NCI-H774 (cell line): ENCODE measurements around the gene PLXNA2.

ENCODE experiments used
- DNase-seq: peaks from one replicate; lab custom pipeline; 2025; lab: John Stamatoyannopoulos, UW

The PLXNA2 gene

DNA sequence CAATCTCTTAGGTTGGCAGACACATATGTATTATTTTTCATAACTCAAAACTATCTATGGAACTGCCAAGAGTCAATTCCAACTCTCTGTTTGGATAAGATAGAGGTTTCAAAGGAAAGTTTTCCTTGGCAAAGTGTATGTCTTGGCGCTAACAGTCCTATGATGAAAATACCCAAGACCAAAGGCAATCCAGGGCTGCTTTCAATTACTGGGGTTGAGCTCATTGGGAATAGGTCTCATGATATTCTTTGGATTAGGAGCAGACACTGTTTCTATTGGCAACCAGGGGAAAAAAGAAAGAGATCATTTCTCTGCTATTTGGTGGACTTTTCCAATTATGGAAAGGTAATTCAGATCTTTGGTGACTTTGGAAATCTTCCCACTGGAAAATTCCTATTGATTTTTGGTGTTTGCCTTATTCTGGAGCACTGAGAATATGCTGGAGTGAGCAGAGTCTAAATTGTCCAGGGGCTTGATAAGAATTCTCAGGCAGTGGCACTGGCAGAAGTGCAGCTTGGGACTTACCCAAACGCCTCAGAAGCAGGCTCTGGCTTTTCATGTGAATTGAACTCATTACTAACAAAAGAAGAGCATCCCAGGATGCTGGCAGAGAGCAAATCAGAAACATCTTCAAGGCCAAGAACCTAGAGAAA is 20.4 kb upstream of the PLXNA2 start:
- no peak for DNase-seq

DNA sequence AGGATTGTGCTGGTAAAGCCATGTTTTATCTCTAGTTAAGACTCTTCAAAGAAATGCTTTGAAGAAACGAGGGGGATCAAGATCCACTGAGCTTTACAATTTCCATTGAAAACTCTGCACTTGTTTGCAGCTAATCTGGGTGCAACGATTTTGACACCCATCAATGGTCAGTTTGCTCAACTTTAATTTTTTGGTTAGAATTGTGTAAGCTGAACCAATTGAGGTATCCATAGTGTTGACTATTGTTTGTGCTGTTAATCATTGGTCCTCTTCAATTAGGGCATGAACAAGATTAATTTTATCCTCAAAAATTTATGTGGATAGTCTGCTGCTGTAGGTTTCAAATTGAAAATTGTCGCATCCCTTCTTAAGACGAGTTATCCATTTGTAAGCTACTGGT is 17.7 kb upstream of the PLXNA2 start:
- no peak for DNase-seq

DNA sequence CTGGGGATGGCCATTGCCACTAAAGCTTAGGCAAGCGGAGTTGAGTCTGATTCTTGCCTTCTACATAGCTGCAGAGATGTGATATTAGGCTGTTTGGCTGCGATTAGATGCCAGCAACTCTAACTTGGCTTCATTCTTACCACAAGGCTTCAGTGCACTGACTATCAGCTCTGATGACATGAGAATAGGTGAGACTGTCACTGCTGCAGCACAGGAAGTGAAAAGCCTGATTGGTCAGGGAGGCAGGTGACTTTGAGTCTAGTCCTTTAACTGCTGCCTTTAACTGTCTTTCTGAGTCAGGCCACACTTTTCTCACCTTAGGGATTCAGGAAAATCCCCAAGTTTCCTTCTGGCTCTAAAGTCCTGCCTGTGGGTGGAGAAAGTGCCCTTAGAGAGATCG is 14.1 kb upstream of the PLXNA2 start:
- DNase-seq: no peak

DNA sequence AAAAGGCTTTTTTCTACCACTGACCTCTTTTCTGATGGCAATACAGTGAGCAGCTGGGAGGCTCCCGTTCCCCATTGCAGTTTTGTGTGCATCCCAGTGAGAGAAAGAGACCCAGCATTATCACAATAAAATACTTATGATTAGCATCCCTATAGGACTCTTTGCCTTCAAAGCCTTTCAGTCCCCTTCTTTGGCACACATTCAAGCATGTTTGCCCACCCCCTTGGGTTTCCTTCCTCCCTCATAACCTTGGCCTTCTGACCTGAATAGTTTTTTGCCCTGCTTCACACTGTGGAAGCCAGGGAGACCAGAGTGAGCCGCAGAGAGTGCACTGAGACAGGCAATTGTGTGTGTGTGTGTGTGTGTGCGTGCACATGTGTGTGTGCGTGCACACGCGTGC is 13.2 kb upstream of the PLXNA2 start:
- no peak for DNase-seq

DNA sequence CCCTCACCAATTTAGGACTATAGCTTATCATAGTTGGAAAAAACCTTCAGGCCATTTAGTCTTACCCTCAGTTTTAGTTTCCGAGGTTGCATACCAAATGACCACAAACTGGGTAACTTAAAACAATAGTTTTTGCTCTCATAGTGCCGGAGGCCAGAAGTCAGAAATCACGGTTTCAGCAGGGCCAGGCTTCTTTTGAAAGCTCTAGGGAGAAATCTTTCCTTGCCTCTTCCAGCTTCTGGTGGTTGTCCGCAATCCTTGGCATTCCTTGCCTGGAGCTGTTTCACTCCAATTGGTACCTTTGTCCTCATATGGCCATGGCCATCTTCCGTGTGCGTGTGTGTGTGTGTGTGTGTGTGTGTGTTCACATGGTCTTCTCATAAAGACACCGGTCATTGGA is 12.4 kb upstream of the PLXNA2 start:
- DNase-seq: no peak

DNA sequence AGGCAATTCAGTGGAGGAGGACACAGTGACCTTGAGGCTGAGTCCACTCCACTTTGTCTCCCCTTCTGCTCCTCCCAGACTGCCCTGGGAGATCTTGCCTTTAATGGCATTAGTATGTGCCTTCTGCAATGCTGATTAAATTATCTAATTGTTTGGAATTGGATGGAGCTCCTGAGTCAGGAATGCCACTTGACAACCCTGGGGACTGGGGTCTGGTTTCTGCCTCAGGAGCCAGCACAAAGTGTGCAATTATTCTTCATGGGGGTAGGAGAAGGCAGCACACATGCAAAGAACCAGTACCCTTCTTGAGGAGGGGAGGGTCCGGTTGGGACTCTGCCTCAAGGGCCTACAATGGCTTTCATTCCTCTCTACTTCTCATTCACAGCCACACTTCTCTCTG is 11.9 kb upstream of the PLXNA2 start:
- no peak for DNase-seq

DNA sequence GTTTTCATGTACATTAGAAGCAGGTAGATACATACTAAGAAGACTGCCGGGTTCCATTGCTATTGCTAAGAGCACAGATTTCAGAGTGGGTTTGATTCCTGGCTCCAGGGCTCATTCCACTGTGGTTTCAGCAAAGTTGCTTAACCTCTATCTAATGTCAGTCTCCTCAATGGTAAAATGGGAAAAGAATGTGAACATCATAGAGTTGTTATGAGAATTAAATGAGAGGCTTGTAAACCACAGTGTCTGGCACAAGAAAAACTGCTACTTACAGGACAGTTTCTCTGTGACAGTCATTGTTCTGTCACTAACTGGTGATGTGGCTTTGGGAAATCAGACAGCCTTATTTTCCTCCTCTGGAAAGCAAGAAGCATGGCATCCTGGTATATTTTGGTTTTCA is 10.7 kb upstream of the PLXNA2 start:
- no peak for DNase-seq

DNA sequence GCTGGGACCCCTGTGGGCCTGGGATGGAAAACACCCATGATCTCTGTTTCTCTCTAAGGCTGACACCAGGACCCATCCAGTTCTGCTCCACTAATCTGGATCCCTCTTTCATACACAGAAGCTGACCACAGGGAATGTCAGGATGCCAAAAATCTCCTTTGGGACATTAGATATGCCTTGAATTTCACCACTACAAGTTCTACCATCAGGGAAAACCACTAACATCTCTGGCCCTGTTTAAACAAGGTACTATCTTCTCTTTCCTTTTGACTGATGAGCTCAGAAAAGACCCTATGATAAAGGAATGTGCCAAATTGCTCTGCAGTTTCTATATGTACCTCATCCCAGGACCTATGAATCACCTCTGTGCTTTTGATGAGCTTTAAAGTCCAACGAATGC is 10.2 kb upstream of the PLXNA2 start:
- no peak for DNase-seq

DNA sequence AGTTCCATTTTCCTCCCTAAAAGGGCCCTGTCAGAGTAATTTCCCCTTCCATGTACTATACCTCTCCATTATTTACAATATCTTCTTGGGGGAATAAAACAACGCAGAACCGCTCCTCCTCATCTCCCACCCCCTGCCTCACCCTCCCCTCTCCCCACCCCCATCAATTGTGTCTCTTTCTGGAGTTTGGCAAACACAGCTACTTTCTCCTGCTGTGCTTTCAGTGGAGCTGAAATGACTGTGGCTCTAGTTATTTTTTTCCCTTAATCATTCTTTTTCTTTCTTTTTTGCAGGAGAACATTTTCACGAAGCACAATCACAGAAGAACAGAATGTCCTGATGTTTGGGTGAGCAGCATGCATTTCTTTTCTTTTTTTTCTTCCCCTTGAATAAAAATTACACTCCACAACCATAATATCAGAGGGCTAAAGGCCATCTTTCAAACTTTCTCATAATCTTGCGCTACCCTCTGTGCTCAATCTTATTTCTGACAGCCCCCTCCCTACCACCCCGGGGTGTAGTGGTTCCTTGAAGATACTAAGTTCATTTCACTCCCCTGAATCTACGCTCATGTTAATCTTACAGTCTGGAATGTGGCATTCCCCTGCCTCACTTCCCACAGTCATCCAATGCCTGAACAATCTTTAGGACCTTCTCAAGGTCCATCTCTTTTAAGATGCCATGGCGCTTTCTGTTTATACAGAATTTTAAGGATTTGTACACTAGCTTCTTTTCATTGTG is 8.8 kb upstream of the PLXNA2 start:
- no peak for DNase-seq

DNA sequence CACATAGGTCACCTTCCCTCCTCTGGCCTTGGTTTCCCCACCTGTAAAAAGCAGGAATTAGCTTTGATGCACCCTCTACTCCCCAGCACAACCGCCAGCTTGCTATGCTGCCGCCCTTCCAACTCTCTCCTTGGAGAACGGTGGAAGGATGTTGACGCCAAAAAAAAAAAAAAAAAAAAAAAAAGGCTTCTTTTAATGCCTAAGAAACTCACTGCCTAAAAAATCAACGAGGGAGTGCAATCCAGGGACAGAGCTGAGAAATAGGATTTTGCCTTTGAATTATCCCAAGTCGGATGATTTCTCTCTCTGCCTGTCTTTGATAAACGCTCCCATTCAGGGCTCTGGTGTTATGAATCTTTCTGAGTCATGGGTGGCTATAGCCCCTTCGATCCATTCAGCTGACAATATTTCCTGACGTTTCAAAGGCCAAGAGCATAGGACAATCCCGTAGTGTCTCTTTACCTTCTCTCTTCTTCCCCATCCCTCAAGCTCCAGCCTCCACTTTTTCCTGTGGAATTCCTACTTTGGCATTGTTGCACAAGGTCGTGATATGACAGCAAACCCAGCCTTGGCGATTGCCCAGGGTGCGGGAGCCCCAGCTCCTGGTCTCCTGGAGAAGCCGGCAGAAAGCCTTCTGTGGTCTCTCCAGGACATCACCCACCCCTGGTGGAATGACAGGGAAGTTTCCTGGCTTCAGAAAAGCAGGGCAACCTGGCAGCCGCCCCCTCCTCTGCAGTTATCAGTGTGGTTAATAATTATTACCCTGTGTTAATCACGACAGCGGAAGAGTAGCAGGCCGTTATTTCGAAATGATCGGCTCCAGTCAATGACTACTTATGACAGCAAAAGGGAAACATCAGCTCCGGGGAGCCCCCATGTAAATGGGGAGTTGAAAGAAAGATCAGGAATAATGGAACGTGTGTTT is 8.0 kb upstream of the PLXNA2 start:
- DNase-seq: no peak

DNA sequence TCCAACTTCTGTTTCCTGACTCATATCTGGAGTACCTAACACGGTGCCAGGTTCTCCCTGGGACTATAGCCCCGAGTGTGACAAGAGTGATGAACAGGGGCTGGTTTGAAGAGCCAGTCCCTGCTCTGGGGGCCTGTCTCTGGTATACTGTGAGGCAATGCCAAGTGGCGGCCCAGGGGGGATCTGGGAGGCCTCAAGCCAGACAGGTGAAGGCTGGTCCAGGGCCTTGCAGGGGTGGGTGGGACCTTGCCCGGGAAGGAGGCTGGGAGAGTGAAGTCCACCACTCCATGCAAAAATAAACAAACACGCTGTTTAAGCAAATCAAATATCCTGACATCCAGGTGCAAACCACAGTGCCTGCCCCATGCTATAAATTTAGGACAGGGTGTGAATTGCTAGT is 6.8 kb upstream of the PLXNA2 start:
- no peak for DNase-seq

DNA sequence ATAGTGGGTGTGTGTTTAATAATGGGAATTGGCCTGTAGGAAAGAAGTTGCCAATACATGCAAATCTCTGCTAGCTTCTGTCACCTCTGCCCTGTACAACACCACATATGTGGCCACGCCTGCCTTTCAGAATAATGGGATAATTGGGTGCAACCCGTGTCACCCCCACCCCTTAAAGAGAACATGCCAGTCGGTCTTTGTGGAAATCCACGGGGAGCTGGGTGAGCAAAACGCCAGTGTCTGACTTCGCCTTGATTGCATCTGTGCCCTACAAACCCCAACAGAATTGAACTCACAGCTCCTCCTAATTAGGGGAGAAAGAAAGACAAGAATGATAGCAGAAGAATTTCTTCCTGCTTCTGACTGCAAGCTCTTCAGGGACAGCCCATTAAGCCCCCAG is 6.4 kb upstream of the PLXNA2 start:
- no peak for DNase-seq

DNA sequence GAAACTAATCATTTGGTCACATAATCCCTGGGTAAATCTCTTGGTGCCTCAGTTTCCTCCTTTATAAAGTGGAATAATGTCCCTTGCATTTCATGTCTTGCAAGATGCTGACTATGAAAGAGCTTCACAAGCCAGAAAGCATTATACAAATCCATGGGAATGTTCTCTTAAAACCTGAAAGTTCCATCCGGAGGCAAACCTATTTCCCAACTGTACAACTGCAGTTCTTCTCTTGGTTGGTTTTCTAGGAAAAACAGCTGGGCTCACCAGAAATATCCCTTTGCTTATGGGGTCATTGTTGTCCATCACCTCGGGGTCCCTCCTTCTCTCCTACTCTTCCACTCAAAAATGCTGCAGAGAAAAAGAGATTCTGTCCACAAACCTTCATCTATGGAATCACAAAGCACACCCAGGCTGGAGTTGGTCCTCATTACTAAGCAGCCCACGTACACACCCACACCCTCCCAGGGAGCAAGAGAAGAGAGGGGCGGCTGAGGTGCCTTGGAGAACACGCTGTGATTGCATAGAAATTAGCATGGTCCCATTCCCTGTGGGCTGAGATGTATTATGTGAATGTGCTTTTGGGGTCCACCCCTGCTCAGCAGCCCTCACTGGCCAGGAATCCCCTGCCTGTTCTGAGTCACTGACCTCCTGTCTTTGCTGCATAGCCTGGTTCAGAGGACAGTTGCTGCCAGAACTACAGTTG is 5.0 kb upstream of the PLXNA2 start:
- no peak for DNase-seq

DNA sequence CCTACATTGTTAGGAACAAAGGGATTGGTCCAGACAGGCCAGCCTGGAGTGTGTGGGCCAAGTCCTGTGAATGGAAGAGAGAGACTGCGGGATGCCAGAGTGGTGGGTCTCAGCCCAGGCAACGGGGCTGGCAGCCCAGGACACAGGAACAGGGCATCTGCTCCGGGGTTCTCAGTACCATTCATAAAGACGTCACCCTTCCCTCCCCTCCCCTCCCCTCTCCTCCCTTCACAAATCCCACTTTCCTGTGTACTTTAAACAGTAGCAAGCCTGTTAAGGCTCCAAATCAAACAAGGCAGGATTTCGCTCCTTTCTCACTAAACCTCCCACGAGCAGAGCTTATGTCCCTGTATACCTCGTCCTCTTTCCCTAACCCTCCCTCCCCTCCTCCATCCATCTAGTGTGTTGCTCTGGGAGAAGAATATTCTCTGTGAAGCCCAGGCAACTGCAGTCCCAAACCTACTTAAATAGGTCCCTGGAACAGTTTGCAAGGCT is 4.2 kb upstream of the PLXNA2 start:
- no peak for DNase-seq

DNA sequence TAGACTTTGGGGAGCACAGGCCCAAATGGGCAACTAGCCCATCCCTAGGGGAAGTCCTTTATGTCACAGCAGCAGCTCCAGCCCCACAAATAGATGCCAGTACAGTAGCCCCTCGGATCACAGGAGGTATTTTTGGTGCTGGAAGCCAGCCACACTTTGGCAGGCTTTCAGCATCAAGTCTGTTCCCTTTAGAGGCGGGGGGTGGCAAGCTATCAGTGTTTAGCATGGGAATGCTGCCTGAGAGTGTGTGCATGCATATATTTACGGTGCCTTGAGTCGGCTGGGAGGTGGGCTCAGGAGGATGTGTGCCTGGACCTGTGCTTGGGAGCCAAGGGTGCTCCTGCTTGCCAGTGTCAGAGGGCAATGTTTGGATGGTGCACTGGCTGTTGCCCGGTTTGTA is 3.5 kb upstream of the PLXNA2 start:
- DNase-seq: no peak

DNA sequence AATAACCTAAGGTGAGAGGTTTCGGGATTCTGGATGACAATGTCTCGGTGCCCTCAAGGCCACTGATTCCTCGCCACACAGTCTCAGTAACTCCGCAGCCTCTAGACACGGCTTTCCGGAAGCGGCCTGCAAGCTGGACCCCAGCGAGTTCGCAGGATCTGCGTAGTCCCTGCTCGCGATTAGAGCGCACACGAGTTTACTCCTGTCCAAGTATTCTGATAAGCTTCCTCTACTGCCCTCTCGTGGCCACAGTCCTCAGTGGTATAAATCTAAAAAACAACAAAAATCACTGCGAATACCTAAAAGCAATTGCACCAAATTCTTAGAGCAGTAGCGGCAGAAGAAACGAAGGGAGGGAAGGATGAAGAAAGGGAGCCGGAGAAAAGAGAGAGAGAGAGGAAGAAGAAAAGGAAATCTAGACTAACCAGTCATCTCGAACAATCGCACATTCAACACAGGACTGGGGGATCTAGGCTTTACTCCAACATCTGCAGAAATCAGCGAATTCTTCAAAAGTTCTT is 1.1 kb upstream of the PLXNA2 start:
- DNase-seq: peak; percentile 86

DNA sequence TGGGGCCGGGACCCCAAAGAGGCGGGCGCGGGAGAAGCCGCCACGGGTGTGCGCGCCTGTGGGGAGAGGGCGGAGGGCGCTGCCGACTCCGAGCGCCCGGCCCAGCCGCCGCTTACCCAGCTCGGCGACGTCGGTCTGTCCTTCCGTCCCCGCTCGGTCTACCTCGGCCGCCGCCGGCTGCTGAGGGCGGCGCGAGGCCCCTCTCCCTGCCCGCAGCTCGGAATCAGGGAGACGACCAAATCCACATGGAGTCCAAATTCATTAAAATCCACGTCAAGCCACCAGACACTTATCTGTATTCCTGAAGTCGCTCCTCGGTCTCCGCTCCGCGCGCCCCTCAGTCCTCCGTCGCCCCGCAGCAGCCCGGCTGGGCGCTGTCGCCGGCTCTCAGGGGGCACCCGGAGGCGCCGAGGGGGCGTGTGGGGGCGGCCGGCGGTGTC is 637 bp downstream of the PLXNA2 start:
- no peak for DNase-seq

DNA sequence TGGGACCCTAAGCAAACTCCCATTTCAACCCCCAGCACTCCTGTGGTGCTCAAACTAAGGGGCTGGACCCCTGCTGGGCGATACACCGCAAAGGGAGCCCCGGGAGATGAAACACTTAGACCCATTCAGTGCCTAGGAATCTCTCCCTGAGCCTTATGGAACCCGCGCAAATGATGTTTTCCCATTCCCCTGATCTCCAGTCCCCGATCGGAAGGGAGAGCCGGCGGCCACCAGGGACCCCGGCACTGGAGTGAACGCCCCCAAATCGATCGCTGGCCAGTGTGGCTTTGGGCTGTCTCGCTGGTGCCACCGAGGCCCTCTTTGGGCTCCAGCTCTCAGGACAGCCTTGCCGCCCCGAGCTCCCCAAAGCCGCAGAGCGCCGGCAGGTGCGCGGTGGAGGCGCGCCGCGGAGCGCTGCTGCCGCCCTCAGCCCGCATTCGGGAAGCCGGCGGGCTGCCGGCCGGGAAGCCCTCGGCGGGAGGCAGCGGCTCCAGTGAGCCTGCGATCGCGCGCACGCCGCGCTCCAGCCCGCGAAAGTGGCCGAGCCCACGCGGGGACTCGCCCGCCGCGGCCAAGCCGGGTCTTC is 1.1 kb downstream of the PLXNA2 start:
- peak; percentile 42 for DNase-seq

DNA sequence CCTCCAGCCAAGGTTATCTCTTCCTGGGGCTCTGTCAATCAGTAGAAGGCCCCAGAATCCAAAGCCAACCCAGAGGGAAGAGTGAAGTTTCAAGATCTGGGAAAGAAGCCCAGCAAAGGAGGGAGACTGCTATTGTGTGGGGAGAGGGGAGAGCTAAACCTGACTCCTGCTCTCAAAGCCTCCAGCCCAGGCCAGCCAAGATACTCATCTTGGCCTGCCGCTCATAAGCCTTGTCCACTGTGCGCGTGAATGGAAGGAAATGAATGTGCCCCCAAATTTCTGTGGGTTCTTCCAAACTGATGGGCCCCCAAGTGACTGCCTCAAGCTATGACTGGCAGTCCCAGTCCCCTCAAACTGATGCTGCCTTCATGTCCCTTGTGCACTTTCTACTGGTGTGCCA is 2.0 kb downstream of the PLXNA2 start:
- DNase-seq: no peak

DNA sequence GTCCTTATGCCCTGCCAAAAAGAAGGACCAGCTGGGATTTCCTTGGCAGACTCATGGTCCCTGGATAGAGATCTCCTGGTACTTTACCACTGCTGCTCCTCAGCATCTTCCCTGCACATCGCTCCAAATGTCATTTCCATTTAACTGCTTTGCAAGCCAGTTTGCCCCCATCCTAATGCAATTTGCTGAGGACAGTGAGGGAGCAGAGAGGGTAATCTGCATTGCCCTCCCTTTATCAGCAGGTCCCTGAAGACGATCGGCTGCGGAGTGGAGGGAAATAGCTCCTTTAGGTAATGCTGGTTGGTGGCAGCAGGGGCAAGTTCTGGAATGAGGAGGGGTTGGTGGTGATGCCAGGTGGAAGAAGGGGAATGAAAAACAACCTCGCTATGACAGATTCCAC is 2.7 kb downstream of the PLXNA2 start:
- no peak for DNase-seq

DNA sequence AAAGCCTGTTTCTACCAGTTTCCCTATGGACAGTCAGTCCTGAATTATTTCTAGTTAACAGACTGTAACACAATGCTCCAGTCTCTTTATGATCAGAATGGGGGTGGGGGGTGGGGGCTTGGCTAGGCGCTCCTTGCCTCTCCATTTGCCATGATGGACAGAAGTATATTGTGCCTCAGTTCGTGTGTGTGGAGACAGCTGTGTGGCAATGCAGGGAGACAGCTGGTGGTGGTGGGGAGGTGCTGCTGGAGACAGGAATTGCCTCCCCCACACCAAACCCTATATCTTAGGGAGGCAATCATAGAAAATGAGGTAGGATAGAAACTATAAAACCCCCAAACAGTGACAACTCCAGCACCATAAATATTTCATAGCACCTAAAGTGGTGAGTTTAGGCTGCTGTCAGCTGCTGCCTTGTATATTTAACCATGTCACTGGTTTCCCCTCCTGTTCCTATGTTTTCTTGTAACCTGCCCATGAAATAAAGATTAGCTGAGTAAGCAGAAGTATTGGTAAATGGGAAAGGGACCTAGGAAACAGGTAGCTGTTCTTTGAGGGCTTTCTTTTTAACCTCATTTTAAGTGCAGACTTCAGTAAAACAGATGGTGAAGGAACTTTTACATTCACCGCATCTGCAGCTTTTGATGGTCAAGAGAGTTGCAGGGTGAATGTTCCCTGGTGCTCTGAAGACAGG is 3.4 kb downstream of the PLXNA2 start:
- no peak for DNase-seq
